T-helper 1 cell treated with Interleukin-12 subunit alpha and Interleukin-12 subunit beta and Interleukin-4 antibody, amounts not matched to agents 30 ng/mL and 1 ng/mL, for 36 hours (primary cell): ENCODE measurements around the gene ABHD5. TPM values are rescaled to one million over a fixed set of nuclear protein-coding genes. Genes with fewer than 3 reads are reported as not detected.

Source experiments
- intact Hi-C: fragments of 100-400 bp; cut with micrococcal nuclease; formaldehyde crosslinking; loops from one replicate; pipeline ENCODE4 v1.15.1; 2024
- total RNA-seq: library from RNA; stranded (reverse); gene quantifications from 2 replicates; pipeline ENCODE4 v1.2.3, GENCODE V29; 2022

Gene ABHD5
- total RNA-seq, 1 donor from 2014 or later = 19.2 TPM

GRCh38 chr3:43685921-43686320 is 4.8 kb upstream of the ABHD5 start:
- intact Hi-C loops = no loop called here

GRCh38 chr3:43686333-43686699 is 4.4 kb upstream of the ABHD5 start:
- intact Hi-C loops = no loop called here

- intact Hi-C loops = no loop called here
Observed at GRCh38 chr3:43686700-43687498, 3.8 kb upstream of the ABHD5 start.

- intact Hi-C loops = no loop called here
Observed at GRCh38 chr3:43687499-43687811, 3.3 kb upstream of the ABHD5 start.

GRCh38 chr3:43688245-43688650 is 2.5 kb upstream of the ABHD5 start:
- intact Hi-C loops = no loop called here

GRCh38 chr3:43689166-43689565 is 1.6 kb upstream of the ABHD5 start:
- intact Hi-C loops = no loop called here

- intact Hi-C loops = loop anchor here (1.0 to 10.0 kb wide), 15 partner anchors 65 to 1172 kb away; partner anchors contain the start of genes ANO10, HIGD1A, SNRK and SS18L2
Observed at GRCh38 chr3:43689766-43690399, 855 bp upstream of the ABHD5 start.

GRCh38 chr3:43691120-43691995 is 620 bp downstream of the ABHD5 start:
- intact Hi-C loops = loop anchor here (2.0 to 10.0 kb wide), 7 partner anchors 63 to 1171 kb away; partner anchors contain the start of genes HIGD1A, SNRK, SS18L2 and TMEM42

- intact Hi-C loops = loop anchor here (5.0 to 10.0 kb wide), 3 partner anchors 303 to 1170 kb away; partner anchors contain the start of genes SS18L2 and TMEM42
Observed at GRCh38 chr3:43692085-43692855, 1.5 kb downstream of the ABHD5 start.

- intact Hi-C loops = loop anchor here (5.0 to 10.0 kb wide), 3 partner anchors 302 to 1169 kb away; partner anchors contain the start of genes SS18L2 and TMEM42
Observed at GRCh38 chr3:43692971-43693370, 2.2 kb downstream of the ABHD5 start.

GRCh38 chr3:43693594-43693993 is 2.9 kb downstream of the ABHD5 start:
- intact Hi-C loops = loop anchor here (5.0 to 10.0 kb wide), 3 partner anchors 301 to 1169 kb away; partner anchors contain the start of genes SS18L2 and TMEM42

- intact Hi-C loops = loop anchor here (10.0 kb wide), 1 partner anchor 299 kb away; no protein-coding TSS in a partner anchor
Observed at GRCh38 chr3:43695443-43695842, 4.7 kb downstream of the ABHD5 start.

- intact Hi-C loops = loop anchor here (10.0 kb wide), 1 partner anchor 299 kb away; no protein-coding TSS in a partner anchor
Observed at GRCh38 chr3:43695863-43696262, 5.1 kb downstream of the ABHD5 start.

GRCh38 chr3:43696441-43696840 is 5.7 kb downstream of the ABHD5 start:
- intact Hi-C loops = loop anchor here (10.0 kb wide), 1 partner anchor 298 kb away; no protein-coding TSS in a partner anchor

GRCh38 chr3:43696881-43697280 is 6.1 kb downstream of the ABHD5 start:
- intact Hi-C loops = loop anchor here (10.0 kb wide), 1 partner anchor 298 kb away; no protein-coding TSS in a partner anchor

- intact Hi-C loops = loop anchor here (10.0 kb wide), 1 partner anchor 295 kb away; no protein-coding TSS in a partner anchor
Observed at GRCh38 chr3:43699864-43700263, 9.1 kb downstream of the ABHD5 start.

- intact Hi-C loops = no loop called here
Observed at GRCh38 chr3:43704697-43705096, 14.0 kb downstream of the ABHD5 start.

GRCh38 chr3:43706342-43706741 is 15.6 kb downstream of the ABHD5 start:
- intact Hi-C loops = no loop called here

- intact Hi-C loops = no loop called here
Observed at GRCh38 chr3:43707266-43707665, 16.5 kb downstream of the ABHD5 start.

- intact Hi-C loops = no loop called here
Observed at GRCh38 chr3:43707998-43708397, 17.3 kb downstream of the ABHD5 start.
